Tibial artery (tissue), 4 donors: ENCODE data around the gene NXN.
A peak's percentile ranks its signal among the peaks of the same experiment; 100 is the strongest.
"Not testable (repeated sequence)": the region's sequence is repeated elsewhere in the genome, so short reads cannot be mapped to it uniquely, and the experiment has no call there.

Source experiments
- DNase-seq, 2 donors: peaks; one replicate each; pipeline ENCODE4 v3.0.0-alpha.2; 2019
- H3K27ac ChIP-seq, 2 donors: fragments of 200-600 bp; sonication (generic) in 1 of 2; 1 replicate in 1 of 2; 2 replicates in 1 of 2; pipeline ENCODE4 v1.5.1; 2018 to 2019; ENCODE audit warnings: mild to moderate bottlenecking in 1 of 2
- H3K27me3 ChIP-seq, 2 donors: fragments of 200-600 bp; sonication (generic) in 1 of 2; one replicate each; pipeline versions ENCODE4 v1.5.1 to v1.6.0; 2016 to 2019
- H3K36me3 ChIP-seq, 3 donors: fragments of 200-600 bp; sonication (generic) in 2 of 3; one replicate each; pipeline ENCODE4 v1.5.1; 2016 to 2019; ENCODE audit warnings: mild to moderate bottlenecking in 2 of 3
- H3K4me1 ChIP-seq, 4 donors: fragments of 200-600 bp; sonication (generic) in 2 of 4; 1 replicate in 3 of 4; 2 replicates in 1 of 4; pipeline ENCODE4 v1.5.1; 2016 to 2019
- H3K4me3 ChIP-seq, 2 donors: fragments of 200-600 bp; sonication (generic) in 1 of 2; 1 replicate in 1 of 2; 2 replicates in 1 of 2; pipeline ENCODE4 v1.5.1; 2018 to 2019; ENCODE audit warnings: mild to moderate bottlenecking in 2 of 2
- H3K9me3 ChIP-seq, 3 donors: fragments of 200-600 bp; sonication (generic) in 1 of 3; one replicate each; pipeline ENCODE4 v1.5.1; 2016 to 2019
- CTCF ChIP-seq, 2 experiments: fragments of 200-600 bp in 1 of 2; fragments of 450-650 bp in 1 of 2; IDR thresholded peaks; one replicate each; pipeline ENCODE4 v1.5.1; 2017 to 2019; ENCODE audit warnings: antibody characterized with exemption in 2 of 2, mild to moderate bottlenecking in 1 of 2, moderate library complexity in 1 of 2
- intact Hi-C: fragments of 100-400 bp; cut with DNase I; formaldehyde crosslinking; loops from one replicate; pipeline ENCODE4 v1.15.0; 2023; ENCODE audit warnings: low total_unique reads

NXN gene

DNA sequence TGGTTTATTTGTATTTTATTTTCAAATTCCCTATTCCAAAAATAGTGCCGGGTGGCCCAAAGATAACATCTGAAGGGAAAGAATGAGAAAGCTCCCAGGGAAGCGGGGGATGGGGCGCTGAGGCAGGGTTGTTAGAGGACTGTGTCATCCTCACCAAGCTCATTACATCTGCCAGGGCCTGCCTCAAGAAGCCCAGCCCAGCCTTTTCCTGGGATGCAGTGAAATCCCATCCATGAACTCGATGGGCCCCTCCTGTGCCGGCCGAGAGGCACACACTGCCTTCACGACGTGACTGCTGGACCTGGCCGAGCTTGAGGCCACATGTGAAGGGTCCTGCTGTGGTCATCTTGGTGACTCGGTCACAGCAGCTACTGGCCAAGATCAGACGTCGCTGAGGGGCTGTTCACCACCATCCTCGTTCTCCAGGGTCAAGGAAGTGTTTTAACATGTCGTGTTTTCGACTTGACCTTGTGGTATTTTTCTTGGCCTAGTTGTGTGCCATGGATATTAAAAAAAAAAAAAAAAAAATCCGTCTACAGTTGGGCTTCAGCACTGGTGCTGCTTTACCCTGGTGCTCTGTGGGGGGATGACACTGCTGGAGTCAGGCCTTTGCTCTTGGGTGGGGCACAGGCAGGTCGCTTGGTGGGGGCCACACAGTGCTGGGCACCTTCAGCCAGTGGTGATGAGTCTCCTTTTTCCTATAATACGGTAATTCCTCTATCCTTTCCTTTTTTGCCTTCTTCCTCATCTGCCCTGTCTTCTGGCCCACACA is 22.2 kb upstream of the NXN start:
- Histone ChIP-seq H3K9me3 (no peaks in the 10 kb centered on the region), H3K4me3 (no peak overlapping the region), H3K36me3 (peaks cover 17 to 50% (median 30%) of the 10 kb centered on the region in 3 donors), H3K27me3 (no peaks in the 10 kb centered on the region), H3K27ac (peak overlapping the region; percentile 79 to 83), H3K4me1 (peaks cover 11 to 83% (median 79%) of the 10 kb centered on the region in 4 donors)
- intact Hi-C loops = no loop called here
- TF ChIP-seq CTCF (IDR thresholded peaks at IDR 0.05) = peak in 1 of 2 experiments; percentile 21
- DNase-seq = peak; percentile 66 to 90

GRCh38 chr17:1000597-1001461 is 21.3 kb upstream of the NXN start:
- H3K9me3 ChIP-seq = no peaks in the 10 kb centered on the region
- no peak overlapping the region for H3K4me3 ChIP-seq
- intact Hi-C loops = no loop called here
- H3K27me3 ChIP-seq = no peaks in the 10 kb centered on the region
- no peak for TF ChIP-seq CTCF (IDR thresholded peaks at IDR 0.05)
- H3K4me1 ChIP-seq = peaks cover 7 to 75% (median 72%) of the 10 kb centered on the region in 4 donors
- DNase-seq = peak; percentile 47 to 78
- peak overlapping the region; percentile 79 to 83 for H3K27ac ChIP-seq
- peaks cover 17 to 45% (median 26%) of the 10 kb centered on the region in 3 donors for H3K36me3 ChIP-seq

- H3K27ac ChIP-seq = no peak overlapping the region
- H3K36me3 ChIP-seq = peaks cover 0 to 27% (median 7%) of the 10 kb centered on the region in 3 donors
- H3K9me3 ChIP-seq = no peaks in the 10 kb centered on the region
- peaks cover 3 to 47% (median 45%) of the 10 kb centered on the region in 4 donors for H3K4me1 ChIP-seq
- H3K27me3 ChIP-seq = no peaks in the 10 kb centered on the region
- no peak for TF ChIP-seq CTCF (IDR thresholded peaks at IDR 0.05)
- no peak for DNase-seq
- peak overlapping the region in 1 of 2 donors; percentile 68 for H3K4me3 ChIP-seq
- intact Hi-C loops = no loop called here
Measured at GRCh38 chr17:998111-998510, 18.5 kb upstream of the NXN start.

DNA sequence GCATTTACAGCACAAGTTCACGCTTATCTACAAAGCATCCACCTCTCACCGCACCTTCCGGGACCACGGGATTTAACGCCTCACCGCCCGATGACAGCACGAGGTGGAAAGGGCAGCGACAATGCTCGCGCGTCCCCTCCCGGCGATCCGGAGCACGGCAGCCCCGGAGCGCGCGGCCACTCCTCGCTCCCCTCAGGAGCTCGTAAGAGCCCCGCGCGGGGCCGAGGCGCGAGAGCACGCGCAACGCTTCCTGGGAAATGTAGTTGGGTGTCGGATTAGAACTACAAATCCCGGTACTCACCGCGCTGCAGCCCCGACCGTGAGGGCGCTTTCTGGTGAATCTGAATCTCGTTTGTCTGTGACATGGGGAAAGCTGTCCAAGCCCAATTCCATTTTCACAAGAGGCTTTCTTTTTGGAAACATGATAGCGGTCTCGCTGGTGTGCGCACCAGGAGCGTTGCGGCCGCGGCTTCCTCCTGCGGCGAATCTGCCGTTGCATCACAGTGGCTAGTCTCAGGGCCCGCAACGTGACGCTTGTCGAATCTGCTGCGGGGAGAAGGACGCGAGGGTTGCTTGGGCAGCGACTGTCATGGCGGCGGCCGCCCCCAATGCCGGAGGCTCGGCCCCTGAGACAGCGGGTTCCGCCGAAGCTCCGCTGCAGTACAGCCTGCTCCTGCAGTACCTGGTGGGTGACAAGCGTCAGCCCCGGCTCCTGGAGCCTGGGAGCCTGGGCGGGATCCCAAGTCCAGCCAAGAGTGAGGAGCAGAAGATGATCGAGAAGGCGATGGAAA is 17.2 kb upstream of the NXN start, which contains the start of gene TIMM22:
TIMM22 (plus strand) TSS at position 576 of the 791 bp plus-strand sequence; CDS start at position 590, 14 bp downstream.
- H3K4me3 ChIP-seq = peak within 1 kb of the TSS; percentile 68 to 69
- peaks cover 3 to 34% (median 32%) of the 10 kb centered on the region in 4 donors for H3K4me1 ChIP-seq
- intact Hi-C loops = loop anchor here (2.0 kb wide), 1 partner anchor 60 kb away; no protein-coding TSS in a partner anchor
- peaks cover 0 to 19% (median 7%) of the 10 kb centered on the region in 3 donors for H3K36me3 ChIP-seq
- TF ChIP-seq CTCF (IDR thresholded peaks at IDR 0.05) = peak; percentile 86 to 89
- H3K27ac ChIP-seq = peak within 1 kb of the TSS; percentile 71 to 82
- no peaks in the 10 kb centered on the region for H3K9me3 ChIP-seq
- DNase-seq = peak; percentile 89 to 94
- H3K27me3 ChIP-seq = no peaks in the 10 kb centered on the region

DNA sequence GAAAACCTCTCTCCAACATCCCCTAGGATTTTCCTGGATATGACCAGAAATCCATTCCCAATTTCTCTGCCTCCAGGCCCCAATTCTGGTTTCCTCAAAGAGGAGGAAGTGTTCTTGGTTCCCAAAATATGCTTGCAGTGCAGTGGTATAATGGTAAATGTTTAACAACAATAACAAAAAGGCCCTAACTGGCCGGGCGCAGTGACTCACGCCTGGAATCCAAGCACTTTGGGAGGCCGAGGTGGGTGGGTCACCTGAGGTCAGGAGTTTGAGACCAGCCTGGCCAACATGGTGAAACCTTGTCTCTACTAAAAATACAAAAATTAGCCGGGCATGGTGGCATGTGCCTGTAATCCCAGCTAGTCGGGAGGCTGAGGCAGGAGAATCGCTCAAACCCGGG is 15.7 kb upstream of the NXN start:
- DNase-seq, H3K36me3 ChIP-seq, H3K27me3 ChIP-seq, H3K4me3 ChIP-seq, H3K9me3 ChIP-seq, intact Hi-C loops, H3K27ac ChIP-seq: not testable (repeated sequence)
- H3K4me1 ChIP-seq = peaks cover 3 to 20% (median 17%) of the 10 kb centered on the region in 4 donors
